BE2C (cell line): ENCODE measurements around the gene ANO10.

Experiments used
- DNase-seq: peaks from one replicate; pipeline ENCODE4 v3.0.0-alpha.2; 2020
- H3K27me3 ChIP-seq: fragments of 250-450 bp; sonication (Bioruptor Pico); 2 replicates; pipeline ENCODE4 v1.5.1; 2020; ENCODE audit warnings: mild to moderate bottlenecking
- H3K36me3 ChIP-seq: fragments of 250-450 bp; sonication (Bioruptor Pico); 2 replicates; pipeline ENCODE4 v1.5.1; 2020; ENCODE audit warnings: mild to moderate bottlenecking
- H3K4me1 ChIP-seq: fragments of 250-450 bp; sonication (Bioruptor Pico); 2 replicates; pipeline ENCODE4 v1.5.1; 2020
- H3K4me3 ChIP-seq: 2 replicates; pipeline ENCODE4 v1.5.1; 2011; ENCODE audit warnings: low read depth, low read length
- H3K9me3 ChIP-seq: fragments of 250-450 bp; sonication (Bioruptor Pico); 2 replicates; pipeline ENCODE4 v1.5.1; 2020
- CTCF ChIP-seq: IDR thresholded peaks from 2 replicates; pipeline ENCODE4 v1.5.1; 2012; ENCODE audit warnings: mild to moderate bottlenecking, low read depth, low read length

The ANO10 gene

GRCh38 chr3:43369404-43370292 lies 252.2 kb downstream of the ANO10 start:
- TF ChIP-seq CTCF: no peak
- H3K36me3 ChIP-seq: no peaks in the 10 kb centered on the region
- no peak for DNase-seq

GRCh38 chr3:43366885-43367284 lies 254.9 kb downstream of the ANO10 start:
- H3K4me1 ChIP-seq: no peaks in the 10 kb centered on the region
- no peak for TF ChIP-seq CTCF
- H3K9me3 ChIP-seq: no peaks in the 10 kb centered on the region
- no peaks in the 10 kb centered on the region for H3K27me3 ChIP-seq
- no peak overlapping the region for H3K4me3 ChIP-seq
- H3K36me3 ChIP-seq: no peaks in the 10 kb centered on the region
- DNase-seq: no peak

More at GRCh38 chr3:43369404-43370292, 252.2 kb downstream of the ANO10 start:
- H3K4me1 ChIP-seq: no peaks in the 10 kb centered on the region
- no peaks in the 10 kb centered on the region for H3K27me3 ChIP-seq
- no peak overlapping the region for H3K4me3 ChIP-seq
- H3K9me3 ChIP-seq: no peaks in the 10 kb centered on the region

- H3K36me3 ChIP-seq: no peaks in the 10 kb centered on the region
- H3K27me3 ChIP-seq: no peaks in the 10 kb centered on the region
- no peak overlapping the region for H3K4me3 ChIP-seq
- TF ChIP-seq CTCF: no peak
- DNase-seq: no peak
- no peaks in the 10 kb centered on the region for H3K4me1 ChIP-seq
- H3K9me3 ChIP-seq: no peaks in the 10 kb centered on the region
Measured at GRCh38 chr3:43366481-43366880, 255.3 kb downstream of the ANO10 start.

- H3K9me3 ChIP-seq: no peaks in the 10 kb centered on the region
- no peak for TF ChIP-seq CTCF
- no peak for DNase-seq
Measured at GRCh38 chr3:43365601-43366305, 256.1 kb downstream of the ANO10 start.

GRCh38 chr3:43364926-43365325 lies 256.9 kb downstream of the ANO10 start:
- Histone ChIP-seq H3K4me1 (no peaks in the 10 kb centered on the region), H3K4me3 (no peak overlapping the region), H3K9me3 (no peaks in the 10 kb centered on the region), H3K36me3 (no peaks in the 10 kb centered on the region), H3K27me3 (no peaks in the 10 kb centered on the region)
- no peak for TF ChIP-seq CTCF
- no peak for DNase-seq

More at GRCh38 chr3:43365601-43366305, 256.1 kb downstream of the ANO10 start:
- no peaks in the 10 kb centered on the region for H3K4me1 ChIP-seq
- H3K4me3 ChIP-seq: no peak overlapping the region
- no peaks in the 10 kb centered on the region for H3K36me3 ChIP-seq
- H3K27me3 ChIP-seq: no peaks in the 10 kb centered on the region

- Histone ChIP-seq H3K4me3 (no peak overlapping the region), H3K9me3 (no peaks in the 10 kb centered on the region), H3K4me1 (no peaks in the 10 kb centered on the region), H3K36me3 (no peaks in the 10 kb centered on the region), H3K27me3 (no peaks in the 10 kb centered on the region)
- no peak for TF ChIP-seq CTCF
- DNase-seq: no peak
Measured at GRCh38 chr3:43364494-43364893, 257.3 kb downstream of the ANO10 start.
